Peyer's patch (tissue), 4 donors: Measurements from ENCODE around the gene THUMPD3. TPM values are rescaled to one million over a fixed set of nuclear protein-coding genes. Genes with fewer than 3 reads are reported as not detected.

Source experiments
- DNase-seq, 3 donors: peaks; one replicate each; pipeline ENCODE4 v3.0.0-alpha.2; 2017 to 2019
- H3K27ac ChIP-seq, 4 donors: fragments of 200-600 bp; sonication (generic); one replicate each; pipeline ENCODE4 v1.5.1; 2016 to 2019
- H3K27me3 ChIP-seq, 2 donors: fragments of 200-600 bp; sonication (generic); one replicate each; pipeline ENCODE4 v1.5.1; 2019
- H3K36me3 ChIP-seq, 3 donors: fragments of 200-600 bp; sonication (generic); one replicate each; pipeline ENCODE4 v1.5.1; 2016 to 2019
- H3K4me1 ChIP-seq, 4 donors: fragments of 200-600 bp; sonication (generic); one replicate each; pipeline ENCODE4 v1.5.1; 2016 to 2019
- H3K4me3 ChIP-seq, 4 donors: fragments of 200-600 bp; sonication (generic); 1 replicate in 3 of 4; 2 replicates in 1 of 4; pipeline ENCODE4 v1.5.1; 2016 to 2019; ENCODE audit warnings: mild to moderate bottlenecking in 1 of 4
- H3K9me3 ChIP-seq, 4 donors: fragments of 200-600 bp; sonication (generic); one replicate each; pipeline ENCODE4 v1.5.1; 2016 to 2019; ENCODE audit warnings: mild to moderate bottlenecking in 1 of 4
- CTCF ChIP-seq, 6 experiments: fragments of 450-650 bp in 4 of 6; fragments of 200-600 bp in 2 of 6; sonication (generic) in 1 of 6; IDR thresholded peaks; one replicate each; pipeline ENCODE4 v1.5.1; 2017 to 2019; ENCODE audit warnings: antibody characterized with exemption in 6 of 6, mild to moderate bottlenecking in 3 of 6, moderate library complexity in 1 of 6
- POLR2A ChIP-seq, 2 donors: fragments of 450-650 bp; IDR thresholded peaks; one replicate each; pipeline ENCODE4 v1.5.1; 2017; ENCODE audit warnings: antibody characterized with exemption in 2 of 2, mild to moderate bottlenecking in 2 of 2, moderate library complexity in 2 of 2
- total RNA-seq, 4 donors: library from RNA; depleted of rRNA; stranded (reverse); fragments of >200 nt; gene quantifications; one replicate each; pipeline ENCODE4 v1.1.0, GENCODE V29; 2016

Gene THUMPD3
- total RNA-seq, 4 donors from 2014 or later: 16.8 to 31.5 (median 22.7) TPM

DNA sequence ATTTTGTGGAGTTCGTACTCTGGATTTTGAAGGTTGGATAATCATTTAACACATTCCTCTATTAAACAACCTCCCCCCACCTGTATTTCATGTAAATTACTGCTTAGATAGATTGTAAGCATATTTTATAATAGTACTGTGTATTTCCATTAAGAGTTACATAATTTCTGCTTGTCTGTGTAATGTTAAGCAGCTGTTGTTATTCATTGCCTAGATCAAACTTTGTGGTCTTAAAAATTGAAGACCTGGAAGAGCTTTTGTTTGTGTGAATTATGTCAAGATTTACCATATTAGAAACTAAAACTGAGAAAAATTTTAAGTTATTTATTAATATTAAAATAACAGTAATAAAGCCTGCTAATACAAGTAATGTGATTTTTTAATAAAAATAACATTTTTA is 45.7 kb downstream of the THUMPD3 start:
- no peak for DNase-seq
- H3K27ac ChIP-seq: no peak overlapping the region
- no peak overlapping the region for H3K4me3 ChIP-seq
- H3K9me3 ChIP-seq: no peaks in the 10 kb centered on the region
- no peak for TF ChIP-seq POLR2A (IDR thresholded peaks at IDR 0.05)
- no peak for TF ChIP-seq CTCF (IDR thresholded peaks at IDR 0.05)
- H3K36me3 ChIP-seq: no peaks in the 10 kb centered on the region
- peaks cover 0 to 40% (median 0%) of the 10 kb centered on the region in 4 donors for H3K4me1 ChIP-seq
- no peaks in the 10 kb centered on the region for H3K27me3 ChIP-seq

DNA sequence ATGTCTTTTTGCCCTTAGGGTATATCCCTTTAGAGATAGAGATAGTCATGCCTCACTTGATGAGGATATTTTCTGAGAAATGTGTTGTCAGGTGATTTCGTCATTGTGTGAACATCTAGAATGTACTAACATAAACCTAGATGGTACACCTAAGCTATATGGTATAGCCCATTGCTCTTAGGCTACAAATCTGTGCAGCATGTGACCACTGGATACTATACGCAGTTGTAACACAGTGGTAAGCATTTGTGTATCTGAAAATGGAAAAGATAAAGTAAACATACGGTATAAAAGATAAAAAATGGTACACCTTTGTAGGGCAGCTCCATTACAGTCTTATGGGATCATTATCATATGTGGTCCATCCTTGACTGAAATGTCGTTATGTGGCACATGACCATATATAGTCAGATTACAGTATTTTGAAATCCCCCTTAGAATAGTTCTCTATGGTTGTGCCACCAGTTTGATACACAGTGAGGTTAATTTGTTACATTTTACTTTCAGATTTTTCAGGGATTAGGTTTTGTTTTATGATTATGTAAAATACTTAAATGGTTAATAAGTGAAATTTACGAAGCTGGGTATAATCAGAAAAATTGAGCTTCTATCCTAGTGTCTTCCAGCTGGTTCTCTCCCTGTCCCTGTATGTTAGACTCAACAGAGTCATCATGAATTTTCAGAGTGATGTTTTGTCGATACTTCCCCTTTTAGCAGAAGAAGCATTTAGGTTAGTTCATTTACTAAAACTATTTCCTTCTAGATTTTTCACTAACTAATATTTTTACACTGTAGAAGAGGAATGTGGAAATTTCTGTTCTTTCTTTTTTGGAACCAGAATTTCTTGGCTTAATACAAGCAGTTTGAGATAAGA is 47.4 kb downstream of the THUMPD3 start:
- no peak for TF ChIP-seq CTCF (IDR thresholded peaks at IDR 0.05)
- no peak for TF ChIP-seq POLR2A (IDR thresholded peaks at IDR 0.05)

DNA sequence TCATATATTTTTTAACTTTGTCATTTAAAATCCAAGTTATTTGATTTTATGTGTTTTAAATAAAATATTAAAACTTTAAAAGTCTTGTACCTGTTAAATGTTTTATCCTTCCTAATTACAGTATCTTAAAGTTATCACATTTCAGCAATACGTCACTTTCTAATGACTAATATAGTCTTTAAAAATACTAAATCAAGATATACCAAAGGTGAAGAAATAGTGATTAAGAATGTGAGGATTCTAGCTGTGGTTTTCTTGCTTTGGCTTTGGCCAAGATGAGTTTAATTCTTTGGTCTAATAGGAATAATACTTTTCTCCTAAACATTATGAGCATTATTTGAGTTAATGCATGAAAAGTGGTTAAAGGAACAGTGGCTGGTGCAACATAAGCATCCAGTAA is 48.4 kb downstream of the THUMPD3 start:
- peaks cover 0 to 27% (median 1%) of the 10 kb centered on the region in 4 donors for H3K4me1 ChIP-seq

More for the DNA sequence above, 47.4 kb downstream of the THUMPD3 start:
- H3K27me3 ChIP-seq: no peaks in the 10 kb centered on the region
- no peak overlapping the region for H3K27ac ChIP-seq
- no peaks in the 10 kb centered on the region for H3K9me3 ChIP-seq
- H3K4me1 ChIP-seq: peaks cover 0 to 28% (median 1%) of the 10 kb centered on the region in 4 donors
- no peak overlapping the region for H3K4me3 ChIP-seq
- DNase-seq: no peak
- no peaks in the 10 kb centered on the region for H3K36me3 ChIP-seq

GRCh38 chr3:9412293-9412692 is 49.4 kb downstream of the THUMPD3 start:
- H3K4me1 ChIP-seq: peaks cover 0 to 27% (median 1%) of the 10 kb centered on the region in 4 donors
- no peak for TF ChIP-seq POLR2A (IDR thresholded peaks at IDR 0.05)
- no peak for TF ChIP-seq CTCF (IDR thresholded peaks at IDR 0.05)
- no peak overlapping the region for H3K27ac ChIP-seq
- no peak for DNase-seq
- H3K27me3 ChIP-seq: no peaks in the 10 kb centered on the region
- H3K36me3 ChIP-seq: no peaks in the 10 kb centered on the region
- no peaks in the 10 kb centered on the region for H3K9me3 ChIP-seq
- no peak overlapping the region for H3K4me3 ChIP-seq

More for the DNA sequence above, 48.4 kb downstream of the THUMPD3 start:
- Histone ChIP-seq H3K9me3 (no peaks in the 10 kb centered on the region), H3K27me3 (no peaks in the 10 kb centered on the region), H3K27ac (no peak overlapping the region), H3K4me3 (no peak overlapping the region), H3K36me3 (no peaks in the 10 kb centered on the region)
- TF ChIP-seq CTCF (IDR thresholded peaks at IDR 0.05) (no peak), POLR2A (IDR thresholded peaks at IDR 0.05) (no peak)
- DNase-seq: no peak

GRCh38 chr3:9414826-9415225 is 52.0 kb downstream of the THUMPD3 start:
- no peak for DNase-seq
- Histone ChIP-seq H3K27me3 (no peaks in the 10 kb centered on the region), H3K27ac (peak overlapping the region in 1 of 4 donors; percentile 32), H3K4me3 (no peak overlapping the region), H3K4me1 (peaks cover 0 to 35% (median 1%) of the 10 kb centered on the region in 4 donors), H3K36me3 (no peaks in the 10 kb centered on the region), H3K9me3 (no peaks in the 10 kb centered on the region)
- TF ChIP-seq POLR2A (IDR thresholded peaks at IDR 0.05) (no peak), CTCF (IDR thresholded peaks at IDR 0.05) (no peak)
